Measurements from ENCODE around the gene TNFSF15. TPM values are rescaled to one million over a fixed set of nuclear protein-coding genes. Genes with fewer than 3 reads are reported as not detected.
A peak's percentile ranks its signal among the peaks of the same experiment; 100 is the strongest.

TNFSF15 gene
- total RNA-seq, 1 donor from 2014 or later = 2.1 TPM

GRCh38 chr9:114806526-114806900, 674 bp upstream of the TNFSF15 start:
- H3K27ac Mint-ChIP-seq = peak overlapping the region; percentile 92

GRCh38 chr9:114804505-114804904, 1.3 kb downstream of the TNFSF15 start:
- peak overlapping the region; percentile 79 for H3K27ac Mint-ChIP-seq
- H3K4me3 Mint-ChIP-seq (ENCODE audit: low read depth) = peak overlapping the region; percentile 43
- H3K36me3 Mint-ChIP-seq (ENCODE audit: insufficient read depth) = no peaks in the 10 kb centered on the region
- H3K9me3 Mint-ChIP-seq (ENCODE audit: low read depth) = no peaks in the 10 kb centered on the region
- no peak for DNase-seq (ENCODE audit: low spot score, unreplicated experiment)
- TF ChIP-seq CTCF (IDR thresholded peaks at IDR 0.05; ENCODE audit: unreplicated experiment) = no peak
- peaks cover 49% of the 10 kb centered on the region for H3K4me1 Mint-ChIP-seq (ENCODE audit: low read depth)
- H3K27me3 Mint-ChIP-seq = no peaks in the 10 kb centered on the region

More at GRCh38 chr9:114806526-114806900, 674 bp upstream of the TNFSF15 start:
- Mint-ChIP-seq H3K27me3 (no peaks in the 10 kb centered on the region), H3K9me3 (ENCODE audit: low read depth) (no peaks in the 10 kb centered on the region), H3K4me3 (ENCODE audit: low read depth) (peak overlapping the region; percentile 64), H3K36me3 (ENCODE audit: insufficient read depth) (no peaks in the 10 kb centered on the region), H3K4me1 (ENCODE audit: low read depth) (peaks cover 46% of the 10 kb centered on the region)
- DNase-seq (ENCODE audit: low spot score, unreplicated experiment) = no peak
- no peak for TF ChIP-seq CTCF (IDR thresholded peaks at IDR 0.05; ENCODE audit: unreplicated experiment)

- peak overlapping the region; percentile 43 for H3K4me3 Mint-ChIP-seq (ENCODE audit: low read depth)
- no peak for DNase-seq (ENCODE audit: low spot score, unreplicated experiment)
- no peaks in the 10 kb centered on the region for H3K27me3 Mint-ChIP-seq
- no peak for TF ChIP-seq CTCF (IDR thresholded peaks at IDR 0.05; ENCODE audit: unreplicated experiment)
- peaks cover 51% of the 10 kb centered on the region for H3K4me1 Mint-ChIP-seq (ENCODE audit: low read depth)
- H3K27ac Mint-ChIP-seq = peak overlapping the region; percentile 30
- no peaks in the 10 kb centered on the region for H3K36me3 Mint-ChIP-seq (ENCODE audit: insufficient read depth)
- no peaks in the 10 kb centered on the region for H3K9me3 Mint-ChIP-seq (ENCODE audit: low read depth)
Measured at GRCh38 chr9:114803479-114804265, 2.2 kb downstream of the TNFSF15 start.

- H3K27ac Mint-ChIP-seq = no peak overlapping the region
- H3K4me3 Mint-ChIP-seq (ENCODE audit: low read depth) = no peak overlapping the region
- no peak for TF ChIP-seq CTCF (IDR thresholded peaks at IDR 0.05; ENCODE audit: unreplicated experiment)
- no peaks in the 10 kb centered on the region for H3K27me3 Mint-ChIP-seq
- peaks cover 26% of the 10 kb centered on the region for H3K4me1 Mint-ChIP-seq (ENCODE audit: low read depth)
- no peak for DNase-seq (ENCODE audit: low spot score, unreplicated experiment)
- H3K9me3 Mint-ChIP-seq (ENCODE audit: low read depth) = no peaks in the 10 kb centered on the region
- no peaks in the 10 kb centered on the region for H3K36me3 Mint-ChIP-seq (ENCODE audit: insufficient read depth)
Measured at GRCh38 chr9:114799925-114800324, 5.9 kb downstream of the TNFSF15 start.

GRCh38 chr9:114799441-114799840, 6.4 kb downstream of the TNFSF15 start:
- Mint-ChIP-seq H3K36me3 (ENCODE audit: insufficient read depth) (no peaks in the 10 kb centered on the region), H3K4me1 (ENCODE audit: low read depth) (peaks cover 21% of the 10 kb centered on the region)
- no peak for TF ChIP-seq CTCF (IDR thresholded peaks at IDR 0.05; ENCODE audit: unreplicated experiment)

More at GRCh38 chr9:114799441-114799840, 6.4 kb downstream of the TNFSF15 start:
- no peaks in the 10 kb centered on the region for H3K27me3 Mint-ChIP-seq
- no peaks in the 10 kb centered on the region for H3K9me3 Mint-ChIP-seq (ENCODE audit: low read depth)
- no peak overlapping the region for H3K4me3 Mint-ChIP-seq (ENCODE audit: low read depth)
- no peak overlapping the region for H3K27ac Mint-ChIP-seq
- DNase-seq (ENCODE audit: low spot score, unreplicated experiment) = peak; percentile 13

Data from progenitor cell of endocrine pancreas (in vitro differentiated cells).